ENCODE results near the gene IGFBPL1.

The IGFBPL1 gene

DNA sequence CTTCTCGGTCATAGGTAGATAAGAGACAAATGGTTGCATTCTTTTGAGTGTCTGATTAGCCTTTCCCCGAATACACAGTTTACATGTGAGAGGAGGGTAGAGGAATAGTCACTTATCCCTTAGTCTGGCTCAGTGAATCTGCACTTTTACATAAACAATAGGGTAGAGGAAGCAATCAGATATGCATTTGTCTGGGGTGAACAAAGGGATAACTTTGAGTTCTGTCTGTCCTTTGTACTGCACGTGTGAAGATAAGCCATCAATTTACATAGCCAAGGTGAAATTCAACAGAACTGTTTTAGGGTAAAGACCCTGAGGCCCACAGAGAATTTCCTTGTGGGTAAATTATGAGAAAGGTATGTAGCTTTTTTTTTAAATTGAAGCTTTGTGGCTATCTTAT lies 10.1 kb upstream of the IGFBPL1 start:
- DNase-seq: no peak
- in situ Hi-C loops (cut with MboI; ENCODE audit: low pct_unique_long_range_greater_than_20kb, low sequenced_read_pairs): no loop called here

DNA sequence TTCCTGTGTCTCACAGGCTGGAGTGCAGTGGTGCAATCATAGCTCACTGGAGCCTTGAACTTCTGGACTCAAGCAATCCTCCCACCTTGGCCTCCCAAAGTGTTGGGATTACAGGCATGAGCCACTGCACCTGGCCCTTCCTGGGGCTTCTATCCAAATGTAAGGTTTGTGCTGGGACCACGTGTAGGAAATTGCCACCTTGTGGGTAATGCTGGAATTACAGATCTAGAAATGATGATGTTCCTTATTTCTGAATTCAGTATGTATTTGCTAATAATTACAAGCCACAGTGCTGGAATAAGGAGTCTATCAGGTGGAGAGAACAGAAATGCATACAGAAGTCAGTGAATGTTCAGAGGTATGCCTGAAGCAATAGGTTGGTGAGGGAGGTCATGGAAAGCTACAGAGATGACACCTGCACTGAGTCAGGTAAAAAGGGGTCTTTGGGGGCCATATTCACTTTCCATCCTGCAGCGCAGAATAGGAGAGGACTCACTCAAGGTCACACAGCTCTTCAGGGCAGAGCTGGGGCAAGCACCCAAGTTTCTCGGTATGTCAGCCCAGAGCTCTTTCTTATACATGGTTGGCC lies 8.8 kb upstream of the IGFBPL1 start:
- peak; percentile 49 for DNase-seq
- in situ Hi-C loops (cut with MboI; ENCODE audit: low pct_unique_long_range_greater_than_20kb, low sequenced_read_pairs): no loop called here

DNA sequence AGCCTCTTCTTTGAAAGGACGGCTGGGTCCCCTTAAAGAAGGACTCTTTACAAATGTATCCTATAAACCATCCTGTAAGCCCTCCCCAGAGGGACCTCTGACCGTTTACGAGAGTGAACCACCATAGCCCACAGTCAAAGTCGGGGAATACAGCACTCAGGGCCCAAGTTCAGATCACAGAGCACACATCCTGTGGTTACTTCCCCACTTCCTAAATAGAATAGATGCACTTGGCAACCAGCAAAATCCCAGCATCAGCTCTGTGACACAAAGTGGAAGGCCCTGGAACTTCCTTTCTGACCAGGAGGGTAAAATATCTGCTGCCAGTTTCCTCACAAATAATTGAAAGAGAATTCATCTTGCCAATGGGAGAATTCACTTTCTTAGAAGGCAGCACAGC lies 6.9 kb upstream of the IGFBPL1 start:
- peak; percentile 29 for DNase-seq
- in situ Hi-C loops (cut with MboI; ENCODE audit: low pct_unique_long_range_greater_than_20kb, low sequenced_read_pairs): no loop called here

DNA sequence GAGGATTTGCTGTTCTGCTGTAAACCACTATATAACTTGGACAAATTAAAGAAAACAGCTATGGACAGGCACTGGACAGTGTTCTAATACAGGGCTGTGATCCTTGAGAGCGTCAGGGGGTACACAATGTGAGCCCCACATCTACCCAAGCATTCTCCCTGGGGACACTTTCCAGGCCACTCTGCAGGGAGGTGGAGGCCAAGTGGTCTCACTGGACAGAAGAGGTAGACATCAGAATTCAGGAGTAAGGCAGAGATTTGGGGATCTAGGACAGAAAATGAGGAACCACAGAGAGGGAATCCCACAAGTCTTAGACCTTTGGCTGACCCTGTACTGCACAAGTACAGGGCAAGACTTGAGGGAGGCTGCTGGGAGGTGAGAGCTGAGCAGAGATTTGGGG lies 3.8 kb upstream of the IGFBPL1 start:
- in situ Hi-C loops (cut with MboI; ENCODE audit: low pct_unique_long_range_greater_than_20kb, low sequenced_read_pairs): no loop called here
- no peak for DNase-seq

DNA sequence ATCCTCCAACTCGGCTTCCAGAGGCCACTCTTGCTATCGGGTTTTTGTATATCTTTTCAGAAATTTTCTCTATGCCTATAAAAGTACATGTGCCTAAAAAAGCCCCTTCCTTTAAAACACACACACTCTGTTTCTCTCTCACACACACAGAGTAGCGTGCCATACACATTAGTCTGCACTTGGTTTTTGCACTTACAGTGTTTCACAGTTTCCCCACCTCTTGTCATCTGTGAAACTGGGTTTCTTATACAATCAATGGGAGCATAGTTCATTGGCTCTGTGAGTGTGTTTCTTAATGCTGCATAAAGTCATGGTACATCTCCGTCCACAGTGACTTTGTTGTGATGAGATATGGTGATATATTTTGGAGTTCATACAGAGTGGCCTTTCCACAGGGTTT lies 664 bp upstream of the IGFBPL1 start:
- DNase-seq: no peak
- in situ Hi-C loops (cut with MboI; ENCODE audit: low pct_unique_long_range_greater_than_20kb, low sequenced_read_pairs): loop anchor here (25.0 kb wide), 1 partner anchor 262 kb away; no protein-coding TSS in a partner anchor

DNA sequence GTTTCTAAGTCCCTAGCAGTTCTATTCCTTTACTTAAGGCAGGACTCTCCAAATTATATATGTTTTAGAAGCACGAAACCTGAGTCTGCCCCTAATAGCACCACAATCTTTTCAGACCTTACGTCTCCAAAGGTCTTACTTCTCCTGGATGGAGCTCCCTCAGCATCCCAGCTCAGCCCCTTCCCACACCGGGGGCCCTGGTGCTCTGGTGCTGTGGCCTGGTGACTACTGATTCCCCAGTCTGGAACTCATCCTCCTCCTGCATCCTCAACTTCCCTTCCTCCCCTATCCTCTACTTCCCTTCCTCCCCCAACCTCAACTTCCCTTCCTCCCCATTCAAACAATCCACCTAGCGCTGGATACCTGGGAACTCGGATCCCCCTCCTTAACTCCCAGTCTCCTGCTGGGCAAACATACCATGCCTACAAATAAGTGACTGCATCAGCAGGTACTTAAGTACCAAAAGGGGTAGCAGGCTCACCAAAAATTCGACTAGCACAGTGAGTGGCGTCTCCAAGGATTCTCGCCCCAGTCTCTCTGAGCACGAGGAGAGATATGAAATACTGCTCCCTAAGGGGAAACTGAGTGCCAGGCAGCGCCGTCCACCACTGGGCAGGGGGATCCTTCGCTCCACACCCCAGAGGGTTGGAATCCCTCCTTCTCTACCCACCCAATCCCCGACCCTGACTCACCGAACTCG lies 831 bp downstream of the IGFBPL1 start:
- in situ Hi-C loops (cut with MboI; ENCODE audit: low pct_unique_long_range_greater_than_20kb, low sequenced_read_pairs): loop anchor here (25.0 kb wide), 1 partner anchor 264 kb away; no protein-coding TSS in a partner anchor
- DNase-seq: no peak

DNA sequence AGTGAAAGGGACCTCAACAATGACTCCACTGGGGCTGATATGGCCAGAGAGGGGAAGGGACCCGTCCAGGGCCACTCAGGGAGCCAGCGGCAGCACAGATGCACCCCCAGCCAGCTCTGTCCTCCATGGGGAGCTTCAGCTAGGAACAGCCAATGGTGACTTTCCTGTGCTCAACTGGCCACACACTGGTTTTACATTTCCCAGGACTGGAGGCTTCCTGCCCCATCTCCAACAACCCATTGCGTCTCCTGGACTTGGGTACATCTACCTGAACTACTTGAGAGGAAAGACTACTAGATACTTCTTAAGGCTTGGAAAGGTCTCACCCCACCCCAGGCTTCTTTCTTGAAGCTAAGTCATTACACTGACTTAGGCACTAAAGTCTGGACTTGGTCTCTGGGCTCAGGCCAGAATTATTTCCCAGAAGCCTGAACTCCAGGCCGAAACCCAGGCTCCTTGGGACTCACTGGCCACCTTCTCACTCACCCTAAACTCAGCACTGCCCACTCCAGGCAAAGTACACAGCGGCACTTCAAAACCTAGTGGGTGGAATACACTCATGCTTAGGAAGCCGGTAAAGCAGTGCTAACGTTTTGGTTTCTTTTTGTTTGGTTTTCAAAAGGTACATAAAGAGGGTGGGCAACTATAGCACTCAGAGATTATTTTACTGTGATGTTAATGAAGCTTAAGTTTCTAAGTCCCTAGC lies 1.5 kb downstream of the IGFBPL1 start:
- in situ Hi-C loops (cut with MboI; ENCODE audit: low pct_unique_long_range_greater_than_20kb, low sequenced_read_pairs): loop anchor here (25.0 kb wide), 1 partner anchor 265 kb away; no protein-coding TSS in a partner anchor
- DNase-seq: no peak

DNA sequence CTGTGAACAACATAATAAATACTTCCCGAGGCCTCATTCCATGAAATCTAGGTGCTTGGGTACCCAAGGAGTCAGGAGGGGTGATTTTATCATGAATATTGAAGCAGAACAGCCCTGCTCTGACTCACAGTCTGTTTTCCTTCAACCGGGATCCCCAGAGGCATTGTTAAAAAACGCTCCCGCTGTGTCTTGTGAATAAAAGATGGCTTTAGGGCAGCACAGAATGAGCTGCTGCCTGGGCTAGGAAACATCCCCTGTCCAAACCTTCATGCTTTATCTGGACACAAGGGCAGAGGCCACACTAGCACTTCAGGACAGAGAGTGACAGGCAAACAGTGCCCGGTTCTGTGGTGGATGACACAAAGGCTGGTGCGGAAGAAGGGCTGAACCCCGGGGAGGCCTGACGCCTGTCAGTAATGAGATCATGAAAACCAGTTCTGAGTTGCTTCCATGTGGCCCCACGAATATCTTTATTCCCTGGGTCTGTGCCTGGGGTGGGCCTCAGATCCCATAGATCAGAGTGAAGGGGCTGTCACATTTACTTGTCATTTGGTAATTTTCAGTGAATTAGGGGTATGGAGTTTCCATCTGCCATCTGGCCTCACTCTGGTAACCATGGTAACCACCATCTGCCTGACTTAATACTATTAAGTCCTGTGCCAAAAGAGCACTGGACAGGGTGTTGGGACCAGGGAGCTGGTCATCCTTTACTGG lies 2.6 kb downstream of the IGFBPL1 start:
- no peak for DNase-seq
- in situ Hi-C loops (cut with MboI; ENCODE audit: low pct_unique_long_range_greater_than_20kb, low sequenced_read_pairs): loop anchor here (25.0 kb wide), 1 partner anchor 266 kb away; no protein-coding TSS in a partner anchor

DNA sequence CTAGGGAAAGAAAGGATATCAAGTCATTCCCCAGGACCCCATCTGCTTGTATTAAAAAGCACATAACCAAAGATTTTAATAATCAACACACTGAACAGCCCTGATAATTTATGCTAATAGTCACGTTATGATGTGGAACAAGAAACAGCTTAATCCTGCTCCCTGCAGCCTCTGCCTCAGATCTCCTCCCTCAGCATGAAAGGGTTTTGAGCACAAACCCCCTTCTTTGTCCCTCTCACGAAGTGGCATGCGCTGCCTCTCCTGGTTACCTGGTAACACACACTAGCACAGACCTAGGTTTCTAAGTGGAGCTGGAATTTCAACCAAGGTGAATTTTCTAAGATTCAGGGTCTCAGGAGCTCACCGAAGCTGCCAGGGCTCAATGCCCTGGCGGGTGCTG lies 5.1 kb downstream of the IGFBPL1 start:
- in situ Hi-C loops (cut with MboI; ENCODE audit: low pct_unique_long_range_greater_than_20kb, low sequenced_read_pairs): loop anchor here (25.0 kb wide), 1 partner anchor 268 kb away; no protein-coding TSS in a partner anchor
- no peak for DNase-seq

DNA sequence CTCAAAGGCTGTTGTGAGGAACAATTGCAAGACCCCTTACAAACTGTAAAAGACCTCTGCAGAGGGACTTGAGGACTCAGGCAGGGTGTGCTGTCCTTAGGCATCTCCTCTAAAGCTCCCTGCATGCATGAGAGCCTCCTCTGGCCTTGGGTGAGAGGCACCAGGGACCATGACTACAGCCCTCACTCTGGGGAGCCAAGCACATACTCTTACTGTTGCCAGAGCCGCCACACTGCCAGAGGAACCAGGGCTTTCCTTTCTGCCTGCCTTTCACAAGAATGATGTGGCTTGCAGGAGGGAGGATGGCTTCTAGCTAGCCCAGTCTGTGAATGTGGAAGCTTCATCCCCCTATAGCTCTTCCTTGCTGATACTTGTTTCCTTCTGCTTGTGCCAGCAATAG lies 5.9 kb downstream of the IGFBPL1 start:
- no peak for DNase-seq
- in situ Hi-C loops (cut with MboI; ENCODE audit: low pct_unique_long_range_greater_than_20kb, low sequenced_read_pairs): loop anchor here (25.0 kb wide), 1 partner anchor 269 kb away; no protein-coding TSS in a partner anchor

DNA sequence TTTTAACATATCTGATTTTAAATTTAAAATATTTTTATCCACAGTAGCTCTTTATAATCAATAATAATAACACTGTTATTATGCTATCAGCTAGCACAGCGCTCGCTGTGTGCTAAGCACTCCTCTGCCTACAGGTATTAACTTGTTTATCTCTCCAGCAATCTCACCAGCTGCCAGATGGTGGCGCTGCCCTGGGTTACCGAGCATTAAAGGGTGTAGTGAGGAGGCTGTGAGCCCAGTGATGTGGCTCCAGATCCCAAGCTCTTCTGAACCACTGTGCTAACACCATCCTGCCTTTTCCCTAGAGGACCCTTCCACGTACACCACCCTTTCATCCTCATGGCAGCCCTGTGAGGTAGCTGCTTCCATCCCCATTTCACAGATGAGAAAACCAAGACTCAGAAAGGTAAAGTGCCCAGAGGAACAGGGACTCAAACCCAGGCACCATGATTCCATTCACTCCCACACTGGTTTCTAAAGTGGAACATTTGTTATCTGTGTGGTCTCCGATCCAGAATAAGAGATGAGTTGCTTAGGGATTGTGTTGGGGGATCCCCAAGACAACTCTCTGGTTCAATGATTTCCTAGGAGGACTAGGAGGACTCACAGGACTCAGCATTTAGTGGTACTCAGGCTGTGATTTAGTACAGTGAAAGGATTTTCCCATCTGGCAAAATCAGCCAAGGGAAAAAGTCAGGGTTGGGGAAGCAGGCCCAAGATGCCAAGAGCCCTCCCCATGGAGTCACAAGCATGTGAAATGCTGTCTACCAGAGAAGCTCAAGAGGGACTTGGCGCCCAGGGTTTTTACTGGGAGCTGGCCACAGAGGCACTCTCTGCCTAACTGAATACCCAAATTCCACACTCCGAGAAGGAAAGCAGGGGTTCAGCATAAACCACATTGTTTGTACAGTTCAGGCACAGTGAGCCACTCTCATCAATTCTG lies 7.0 kb downstream of the IGFBPL1 start:
- in situ Hi-C loops (cut with MboI; ENCODE audit: low pct_unique_long_range_greater_than_20kb, low sequenced_read_pairs): loop anchor here (25.0 kb wide), 1 partner anchor 270 kb away; no protein-coding TSS in a partner anchor
- DNase-seq: peak; percentile 28

DNA sequence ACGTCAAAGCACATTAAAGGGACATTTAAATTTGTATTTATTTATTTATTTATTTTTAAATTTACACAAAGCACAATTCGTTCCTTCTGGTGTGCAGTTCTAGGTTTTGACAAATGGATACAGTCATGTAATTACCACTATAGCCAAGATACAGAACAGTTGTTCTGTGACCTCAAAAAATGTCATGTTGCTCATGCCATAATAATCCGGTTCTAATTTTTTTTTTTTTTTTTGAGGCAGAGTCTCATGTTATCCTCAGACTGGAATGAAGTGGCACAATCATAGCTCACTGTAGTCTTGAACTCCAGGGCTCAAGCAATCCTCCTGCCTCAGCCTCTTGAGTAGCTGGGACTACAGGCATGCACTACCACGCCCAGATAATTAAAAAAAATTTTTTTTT lies 7.8 kb downstream of the IGFBPL1 start:
- DNase-seq: no peak
- in situ Hi-C loops (cut with MboI; ENCODE audit: low pct_unique_long_range_greater_than_20kb, low sequenced_read_pairs): loop anchor here (25.0 kb wide), 1 partner anchor 271 kb away; no protein-coding TSS in a partner anchor

DNA sequence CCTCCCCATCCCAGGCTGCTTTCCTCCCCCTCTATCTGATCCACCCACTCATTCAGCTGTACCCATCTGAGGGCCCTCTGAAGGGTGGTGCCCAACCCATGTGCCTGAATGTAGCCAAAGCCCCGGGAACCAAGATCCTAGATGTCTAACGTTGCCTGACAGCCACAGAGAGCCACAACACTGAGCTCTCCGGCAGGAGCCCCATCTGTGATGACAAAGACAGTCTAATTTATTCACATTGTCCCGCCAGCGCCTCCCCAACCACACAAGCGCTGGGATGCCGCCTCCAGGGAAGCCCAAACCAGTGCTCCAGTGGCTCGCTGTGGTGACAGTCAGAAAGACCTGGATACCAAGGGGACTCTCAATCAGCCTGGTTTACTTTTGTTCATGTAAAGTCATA lies 8.4 kb downstream of the IGFBPL1 start:
- DNase-seq: no peak
- in situ Hi-C loops (cut with MboI; ENCODE audit: low pct_unique_long_range_greater_than_20kb, low sequenced_read_pairs): loop anchor here (25.0 kb wide), 1 partner anchor 271 kb away; no protein-coding TSS in a partner anchor

DNA sequence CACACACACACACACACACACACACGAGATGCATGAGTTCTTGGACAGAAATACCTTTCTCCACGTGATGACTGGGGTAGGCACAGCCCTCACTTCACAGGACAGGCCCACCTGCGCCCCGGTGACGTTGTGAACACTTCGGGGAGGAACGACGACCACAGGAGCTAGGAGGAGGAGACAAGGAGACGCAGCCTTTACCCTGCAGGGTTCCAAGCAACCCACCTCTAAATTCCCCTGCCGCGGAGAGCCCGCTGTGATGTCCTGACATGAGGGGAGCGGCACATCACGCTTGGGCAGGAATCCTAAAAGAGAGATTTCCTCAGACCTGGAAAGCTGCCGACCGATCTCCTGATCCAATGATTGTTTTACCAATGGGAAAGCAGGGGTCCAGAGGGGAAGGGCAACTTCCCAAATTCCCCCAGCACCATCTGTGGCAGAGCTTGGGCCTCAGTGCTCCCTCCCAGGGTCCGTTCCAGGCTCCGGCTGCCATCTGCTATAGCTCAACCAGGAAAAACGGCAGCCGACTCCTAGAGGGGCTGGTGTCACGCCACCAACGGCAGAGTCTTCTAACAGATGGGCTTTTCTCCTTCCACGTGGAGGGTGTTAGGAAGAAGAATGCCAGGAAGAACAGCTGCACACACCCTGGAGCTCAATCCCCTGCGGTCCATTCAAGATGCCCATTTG lies 10.1 kb downstream of the IGFBPL1 start:
- in situ Hi-C loops (cut with MboI; ENCODE audit: low pct_unique_long_range_greater_than_20kb, low sequenced_read_pairs): loop anchor here (25.0 kb wide), 1 partner anchor 273 kb away; no protein-coding TSS in a partner anchor
- DNase-seq: no peak

DNA sequence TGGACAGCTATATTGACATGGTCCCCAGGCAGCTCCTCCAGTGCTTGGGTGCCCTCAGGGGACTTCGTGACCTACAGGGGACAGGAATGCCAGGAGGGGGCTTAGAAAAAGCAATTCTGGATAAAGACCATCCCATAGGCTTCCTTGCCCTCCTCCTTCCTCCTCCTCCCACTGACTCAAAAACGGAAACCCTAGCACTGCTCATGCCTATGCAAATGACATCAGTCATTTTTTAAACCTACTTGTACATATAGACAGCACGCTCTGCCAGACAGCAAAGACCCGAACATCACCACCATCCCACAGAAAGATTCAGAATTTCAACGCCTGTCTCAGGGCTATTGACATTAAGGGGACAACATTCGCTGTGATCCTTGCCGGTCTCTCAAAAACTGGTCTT lies 11.0 kb downstream of the IGFBPL1 start:
- in situ Hi-C loops (cut with MboI; ENCODE audit: low pct_unique_long_range_greater_than_20kb, low sequenced_read_pairs): loop anchor here (25.0 kb wide), 1 partner anchor 274 kb away; no protein-coding TSS in a partner anchor
- no peak for DNase-seq

DNA sequence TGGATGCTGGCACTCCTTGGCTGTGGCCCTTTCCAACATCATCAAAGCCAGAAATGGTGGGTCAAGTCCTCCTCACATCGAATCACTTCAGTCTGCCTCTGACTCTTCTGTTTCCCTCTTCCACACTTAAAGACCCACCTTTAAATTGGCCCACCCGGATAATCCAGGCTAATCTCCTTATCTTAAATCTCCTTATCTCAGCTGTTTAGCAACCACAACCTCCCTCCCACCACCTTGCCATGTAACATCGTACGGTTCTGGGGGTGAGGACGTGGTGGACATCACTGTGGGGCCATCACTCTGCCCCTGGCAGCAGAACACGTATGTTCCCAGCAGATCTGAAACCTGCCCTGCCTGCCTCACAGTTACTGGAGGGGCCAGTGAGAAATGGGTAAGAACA lies 11.5 kb downstream of the IGFBPL1 start:
- in situ Hi-C loops (cut with MboI; ENCODE audit: low pct_unique_long_range_greater_than_20kb, low sequenced_read_pairs): loop anchor here (25.0 kb wide), 1 partner anchor 275 kb away; no protein-coding TSS in a partner anchor
- DNase-seq: no peak

DNA sequence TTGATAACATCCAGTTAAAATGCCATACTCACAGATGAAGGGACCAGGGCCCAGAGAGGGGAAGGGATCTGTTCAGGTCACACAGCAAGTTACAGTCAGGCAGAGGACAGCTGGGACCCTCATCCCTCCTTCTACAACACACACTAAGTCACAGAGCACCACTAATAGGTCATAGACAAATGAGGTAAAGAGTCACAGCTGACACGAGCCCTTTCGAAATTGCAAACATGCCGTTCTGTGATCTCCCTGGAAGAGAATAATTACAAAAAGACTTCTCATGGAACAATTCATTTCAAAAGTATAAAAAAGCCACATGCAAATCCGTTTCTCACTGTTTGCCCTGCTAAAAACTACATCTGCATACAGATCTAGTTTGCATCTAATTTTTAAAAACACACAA lies 15.5 kb downstream of the IGFBPL1 start:
- no peak for DNase-seq
- in situ Hi-C loops (cut with MboI; ENCODE audit: low pct_unique_long_range_greater_than_20kb, low sequenced_read_pairs): loop anchor here (10.0 to 25.0 kb wide), 2 partner anchors 54 to 279 kb away; no protein-coding TSS in a partner anchor

Data from KBM-7 (cell line).